Stimulated activated naive CD4-positive, alpha-beta T cell treated with Interleukin-2 at 50 U/mL for 16 hours (primary cell): ENCODE results near the gene BNIP2.
A peak's percentile ranks its signal among the peaks of the same experiment; 100 is the strongest.

Source experiments
- DNase-seq: peaks from one replicate; lab custom pipeline; 2025; lab: John Stamatoyannopoulos, UW

BNIP2 gene

GRCh38 chr15:59622289-59622688 lies 66.8 kb downstream of the BNIP2 start:
- DNase-seq = peak; percentile 10

GRCh38 chr15:59618406-59618805 lies 70.7 kb downstream of the BNIP2 start:
- no peak for DNase-seq

GRCh38 chr15:59616379-59616778 lies 72.7 kb downstream of the BNIP2 start:
- DNase-seq = no peak

- DNase-seq = no peak
Measured at GRCh38 chr15:59615661-59616060, 73.5 kb downstream of the BNIP2 start.

GRCh38 chr15:59614153-59614552 lies 75.0 kb downstream of the BNIP2 start:
- DNase-seq = no peak

DNA sequence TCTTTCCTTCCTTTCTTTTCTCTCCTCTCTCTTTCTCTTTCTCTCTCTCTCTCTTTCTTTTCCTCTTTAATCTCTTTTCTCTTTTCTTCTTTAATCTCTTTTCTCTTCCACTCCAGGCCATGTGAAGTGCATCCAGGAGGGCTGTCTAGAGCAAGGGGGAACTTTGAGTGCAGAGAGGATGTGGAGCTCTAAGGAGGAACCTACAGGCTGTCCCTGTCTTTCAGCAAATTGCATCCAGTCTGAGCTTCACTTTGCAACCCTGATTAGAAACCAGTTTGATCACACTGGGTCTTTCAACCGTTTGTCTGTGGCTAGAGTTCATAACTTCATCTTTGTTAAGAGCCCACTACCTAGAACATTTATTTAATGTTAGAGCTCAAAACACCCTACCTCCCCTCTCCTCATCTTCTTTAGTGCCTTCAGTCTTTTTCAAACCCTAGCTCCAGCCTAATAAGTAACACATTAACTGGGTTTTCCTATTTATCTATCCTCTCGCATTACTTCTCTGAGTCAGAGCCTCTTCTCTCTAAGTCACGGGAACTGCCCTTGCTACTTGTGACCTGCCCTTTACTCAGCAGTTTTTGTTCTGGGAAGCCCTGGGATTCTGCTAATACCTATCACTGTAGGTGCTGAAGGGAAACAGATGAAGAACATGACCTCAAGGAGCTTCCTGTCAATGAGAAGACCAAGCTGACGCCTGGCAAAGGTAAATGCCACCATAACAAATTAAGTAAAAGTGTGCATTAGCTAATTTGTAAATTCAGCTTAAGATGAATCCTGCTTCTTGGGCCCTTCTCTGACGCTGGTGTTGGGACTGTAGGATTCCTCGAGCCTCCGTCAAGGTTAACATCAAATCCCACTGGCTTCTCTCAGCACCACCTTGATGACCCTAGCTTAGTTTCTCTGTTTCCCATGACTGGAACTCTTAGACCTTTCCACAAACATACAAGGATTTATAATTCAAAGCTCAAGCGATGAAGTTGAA lies 77.6 kb downstream of the BNIP2 start, which contains the start of gene GCNT3:
Gene GCNT3 (plus strand): TSS at position 508 of the 985 bp plus-strand sequence. CDS start 6,456 bp downstream, outside the sequence.
- DNase-seq = no peak

DNA sequence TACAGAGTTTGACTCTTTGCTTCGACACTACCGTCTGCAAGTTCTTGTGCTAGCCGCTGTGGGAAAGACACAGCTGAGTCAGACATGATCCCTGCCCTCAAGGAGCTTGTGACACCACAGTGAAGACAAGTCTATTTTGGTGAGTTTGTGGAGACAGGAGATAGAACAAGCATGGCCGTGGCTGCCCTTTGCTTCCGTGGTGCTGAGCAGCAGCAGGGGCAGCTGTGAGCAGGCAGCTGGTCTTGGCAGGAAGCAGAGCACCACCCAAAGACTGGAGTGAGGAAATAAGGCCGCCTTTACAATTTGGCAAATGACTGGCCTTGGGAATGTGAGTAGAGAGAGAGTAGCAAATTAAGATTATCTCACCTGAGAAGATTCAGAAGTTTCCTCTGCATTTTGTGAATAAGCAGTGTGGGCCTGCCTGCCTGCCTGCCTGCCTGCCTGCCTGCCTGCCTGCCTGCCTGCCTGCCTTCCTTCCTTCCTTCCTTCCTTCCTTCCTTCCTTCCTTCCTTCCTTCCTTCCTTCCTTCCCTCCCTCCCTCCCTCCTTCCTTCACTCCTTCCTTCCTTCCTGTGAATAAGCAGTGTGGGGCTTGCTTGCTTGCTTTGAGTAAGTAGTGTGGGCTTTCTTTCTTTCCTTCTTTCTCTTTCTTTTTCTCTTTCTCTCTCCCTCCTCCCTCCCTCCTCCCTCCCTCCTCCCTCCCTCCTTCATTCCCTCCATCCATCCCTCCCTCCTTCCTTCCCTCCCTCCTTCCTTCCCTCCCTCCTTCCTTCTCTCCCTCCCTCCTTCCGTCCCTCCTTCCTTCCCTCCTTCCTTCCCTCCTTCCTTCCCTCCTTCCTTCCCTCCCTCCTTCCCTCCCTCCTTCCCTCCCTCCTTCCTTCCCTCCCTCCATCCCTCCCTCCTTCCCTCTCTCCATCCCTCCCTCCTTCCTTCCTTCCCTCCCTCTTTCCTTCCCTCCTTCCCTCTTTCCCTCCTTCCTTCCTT lies 79.1 kb downstream of the BNIP2 start:
- DNase-seq = no peak
